Pancreas (tissue), 10 donors: ENCODE measurements around the gene CPED1. TPM values are rescaled to one million over a fixed set of nuclear protein-coding genes. Genes with fewer than 3 reads are reported as not detected.
"Not testable (repeated sequence)": the region's sequence is repeated elsewhere in the genome, so short reads cannot be mapped to it uniquely, and the experiment has no call there.

Source experiments
- ATAC-seq, 4 donors: fragments of 200-7000 bp; cut with Tn5 transposase; one replicate each; pipeline versions ENCODE4 v1.8.0 to v1.9.1; 2020; ENCODE audit warnings: mild to moderate bottlenecking in 4 of 4, moderate library complexity in 4 of 4
- DNase-seq, 6 donors: peaks; one replicate each; pipeline ENCODE4 v3.0.0-alpha.2; 2020
- FAIRE-seq: peaks from 2 replicates; lab custom pipeline; 2012; peaks lifted over from hg19 to GRCh38; lab: Jason Lieb, UNC
- H3K27ac ChIP-seq, 4 donors: fragments of 200-600 bp; sonication (generic); 1 replicate in 3 of 4; 2 replicates in 1 of 4; pipeline versions ENCODE4 v1.5.0 to v1.8.0; 2020
- H3K27me3 ChIP-seq, 4 donors: fragments of 200-600 bp; one replicate each; pipeline ENCODE4 v1.8.0; 2021
- H3K36me3 ChIP-seq, 3 donors: fragments of 200-600 bp; sonication (generic) in 1 of 3; one replicate each; pipeline versions ENCODE4 v1.5.0 to v1.8.0; 2020 to 2021
- H3K4me1 ChIP-seq, 3 donors: fragments of 200-600 bp; one replicate each; pipeline ENCODE4 v1.8.0; 2021
- H3K4me3 ChIP-seq, 4 donors: fragments of 200-600 bp; sonication (generic) in 2 of 4; one replicate each; pipeline versions ENCODE4 v1.5.0 to v1.8.0; 2020 to 2021
- H3K9me3 ChIP-seq, 4 donors: fragments of 200-600 bp; one replicate each; pipeline ENCODE4 v1.8.0; 2021
- CTCF ChIP-seq, 4 donors: fragments of 200-600 bp; sonication (generic) in 3 of 4; IDR thresholded peaks; one replicate each; pipeline versions ENCODE4 v1.5.0 to v1.8.0; 2021; ENCODE audit warnings: antibody characterized with exemption in 4 of 4
- WGBS, 2 donors: extraction: QIAGEN DNeasy Blood & Tissue Kit; methylation state at CpG; one replicate each; pipeline ENCODE4 v1.1.7; 2013; 5-methylcytosine and 5-hydroxymethylcytosine counted together
- intact Hi-C, 3 donors: fragments of 100-400 bp; cut with DNase I; formaldehyde crosslinking; loops; one replicate each; pipeline versions ENCODE4 v1.11.1 to v1.14.2; 2022
- polyA plus RNA-seq, 2 donors: library from polyadenylated mRNA; stranded (reverse); fragments of 200-250 nt; gene quantifications; one replicate each; pipeline ENCODE4 v1.2.3, GENCODE V29; 2013
- total RNA-seq, 6 donors: library from RNA; stranded (reverse); fragmentation: NEBNext Ultra II Directional in 4 of 6; extraction: Animal tissue kit (Norgen Biotek cat#: 25700) in 4 of 6; gene quantifications; one replicate each; pipeline versions ENCODE4 v1.2.1 to v1.2.4, GENCODE V29; 2021 to 2023
- donor health status: healthy with polysubstance abuse.
- donor health status: DM: no; HTN: no; CAD: no; lungs with moderate emphysema.
- donor health status: DM: no; HTN: no; CAD: no.
- donor health status: control.
- donor health status: control.
- donor health status: Bipolar disorder and iron deficiency.
- donor health status: DM: yes; HTN: yes; CAD: no.
- donor health status: DM: no; HTN: no; CAD: no.
- donor health status: DM: no; HTN: no; CAD: no.
- donor health status: DM: yes; HTN: yes; CAD: no.

Gene CPED1
- total and polyA plus RNA-seq, 8 donors = 0.57 to 6.1 (median 1.3) TPM

DNA sequence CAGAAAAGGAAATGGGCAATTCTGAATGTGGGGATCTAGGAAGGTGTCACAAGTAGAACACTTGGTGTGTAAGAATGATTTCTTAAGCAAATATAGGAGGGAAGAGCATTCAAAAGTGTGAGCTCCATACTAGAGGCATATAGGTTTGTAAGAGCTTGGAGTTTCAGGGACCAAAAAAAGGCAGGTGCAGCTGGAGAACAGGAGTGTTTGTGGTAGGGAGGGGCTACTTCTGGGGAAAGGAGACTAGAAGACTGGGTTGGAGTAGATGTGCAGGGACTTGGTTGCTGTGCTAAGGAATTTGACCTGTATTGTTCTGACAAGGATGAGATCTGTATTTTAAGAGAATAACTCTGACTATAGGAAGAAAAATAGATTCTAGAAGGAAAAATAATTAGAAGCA lies 46.4 kb downstream of the CPED1 start:
- Histone ChIP-seq H3K27me3 (no peaks in the 10 kb centered on the region), H3K9me3 (no peaks in the 10 kb centered on the region), H3K36me3 (no peaks in the 10 kb centered on the region), H3K27ac (no peak overlapping the region), H3K4me1 (no peaks in the 10 kb centered on the region), H3K4me3 (no peak overlapping the region)
- intact Hi-C loops = no loop called here
- no peak for DNase-seq
- no peak for FAIRE-seq
- no peak for ATAC-seq
- no peak for TF ChIP-seq CTCF (IDR thresholded peaks at IDR 0.05)

GRCh38 chr7:121036776-121037175 lies 48.3 kb downstream of the CPED1 start:
- H3K27me3 ChIP-seq, DNase-seq, ATAC-seq, H3K9me3 ChIP-seq, intact Hi-C loops, FAIRE-seq, H3K4me1 ChIP-seq, H3K27ac ChIP-seq, H3K36me3 ChIP-seq, H3K4me3 ChIP-seq: not testable (repeated sequence)

GRCh38 chr7:121037329-121037728 lies 48.8 kb downstream of the CPED1 start:
- H3K4me1 ChIP-seq, DNase-seq, H3K9me3 ChIP-seq, H3K27ac ChIP-seq, FAIRE-seq, H3K36me3 ChIP-seq, H3K27me3 ChIP-seq, ATAC-seq, H3K4me3 ChIP-seq, intact Hi-C loops: not testable (repeated sequence)
- 72 to 80% methylated on average over 2 of the region's 2 CpGs for WGBS, 2 donors

DNA sequence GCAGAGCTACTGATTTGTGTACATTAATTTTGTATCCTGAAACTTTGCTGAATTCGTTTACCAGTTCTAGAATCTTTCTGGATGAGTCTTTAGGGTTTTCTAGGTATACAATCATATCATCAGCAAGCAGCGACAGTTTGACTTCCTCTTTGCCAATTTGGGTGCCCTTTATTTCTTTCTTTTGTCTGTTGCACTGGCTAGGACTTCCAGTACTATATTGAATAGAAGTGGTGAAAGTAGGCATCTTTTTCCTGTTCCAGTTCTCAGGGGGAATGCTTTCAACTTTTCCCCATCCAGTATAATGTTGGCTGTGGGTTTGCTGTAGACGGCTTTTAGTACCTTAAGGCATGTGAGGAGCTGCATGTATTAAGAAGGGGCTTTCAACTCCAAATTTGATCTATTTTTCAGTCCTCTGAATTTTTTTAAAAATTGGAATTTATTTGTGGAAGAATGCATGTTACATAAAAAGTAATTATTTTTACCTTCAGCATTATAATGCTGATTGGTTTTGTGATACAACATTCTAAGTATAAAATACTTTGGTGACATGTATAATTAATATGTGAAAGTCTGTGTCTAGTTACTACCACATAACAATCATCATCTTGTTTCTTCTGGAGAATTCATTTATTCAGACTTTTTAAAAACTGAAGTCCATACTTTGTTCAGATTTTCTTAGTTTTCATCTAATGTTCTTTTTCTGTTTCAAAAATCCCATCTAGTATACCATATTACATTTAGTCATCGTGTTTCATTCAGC lies 49.6 kb downstream of the CPED1 start:
- intact Hi-C loops = no loop called here
- no peak overlapping the region for H3K4me3 ChIP-seq
- TF ChIP-seq CTCF (IDR thresholded peaks at IDR 0.05) = no peak
- no peak overlapping the region for H3K27ac ChIP-seq
- ATAC-seq = no peak
- no peaks in the 10 kb centered on the region for H3K4me1 ChIP-seq
- no peaks in the 10 kb centered on the region for H3K27me3 ChIP-seq
- 61 to 74% methylated on average over 4 of the region's 4 CpGs for WGBS, 2 donors
- no peak for DNase-seq
- H3K36me3 ChIP-seq = no peaks in the 10 kb centered on the region
- no peaks in the 10 kb centered on the region for H3K9me3 ChIP-seq
- FAIRE-seq = no peak

DNA sequence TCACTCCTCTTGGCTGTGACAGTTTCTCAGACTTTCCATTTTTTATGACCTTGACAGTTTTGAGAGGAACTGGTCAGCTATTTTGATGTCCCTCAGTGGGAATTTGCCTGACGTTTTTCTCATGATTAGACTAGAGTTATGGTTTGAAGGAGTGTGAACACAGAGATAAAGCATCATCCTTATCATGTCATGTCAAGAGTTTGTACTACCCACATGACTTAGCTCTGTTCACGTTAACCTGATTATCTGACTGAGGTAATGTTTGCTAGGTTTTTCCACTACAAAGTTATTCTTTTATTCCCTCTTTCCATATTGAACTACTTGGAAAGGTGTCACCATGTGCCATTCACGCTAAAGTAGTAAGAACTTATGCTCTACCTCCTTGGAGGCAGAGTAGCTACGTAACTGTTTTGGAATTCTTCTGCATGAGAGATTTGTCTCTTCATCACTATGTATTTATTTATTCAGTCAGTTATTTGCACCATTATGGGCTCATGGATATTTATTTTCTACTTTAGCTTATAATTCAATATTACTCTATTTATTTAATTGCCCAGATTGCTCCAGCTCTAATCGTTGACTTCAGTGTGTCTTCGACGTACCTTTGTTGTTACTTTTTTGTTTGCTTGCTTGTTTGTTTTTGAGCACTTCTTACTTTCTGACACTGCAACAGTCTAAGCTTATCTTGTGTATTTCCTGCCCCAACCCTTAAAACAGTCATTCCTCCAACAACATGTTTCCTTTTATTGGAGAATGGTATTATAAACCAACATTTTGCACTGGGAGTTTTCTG lies 50.4 kb downstream of the CPED1 start:
- Histone ChIP-seq H3K27ac (no peak overlapping the region), H3K4me1 (no peaks in the 10 kb centered on the region), H3K9me3 (no peaks in the 10 kb centered on the region), H3K36me3 (no peaks in the 10 kb centered on the region), H3K4me3 (no peak overlapping the region), H3K27me3 (no peaks in the 10 kb centered on the region)
- ATAC-seq (no peak), FAIRE-seq (no peak), DNase-seq (no peak)
- whole genome bisulfite sequencing, 2 donors = 46 to 55% methylated on average over 7 of the region's 7 CpGs
- intact Hi-C loops = no loop called here
- no peak for TF ChIP-seq CTCF (IDR thresholded peaks at IDR 0.05)

DNA sequence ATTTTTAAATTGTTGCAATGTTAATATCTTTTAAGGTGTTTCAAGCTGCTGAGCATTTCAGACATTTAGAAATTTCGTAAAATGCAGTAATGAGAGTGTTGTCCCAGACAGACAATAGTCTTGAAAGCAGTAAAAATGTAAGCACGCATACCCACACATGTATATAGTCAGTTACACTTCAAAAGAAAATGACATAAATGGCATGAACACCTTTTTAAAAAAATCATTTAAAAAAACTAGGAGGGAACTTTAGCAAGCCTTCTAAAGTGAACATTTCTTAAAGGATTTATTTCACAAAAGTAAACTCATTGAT lies 51.0 kb downstream of the CPED1 start:
- intact Hi-C loops = no loop called here

More for the DNA sequence above, 51.0 kb downstream of the CPED1 start:
- no peak for TF ChIP-seq CTCF (IDR thresholded peaks at IDR 0.05)
- ATAC-seq (no peak), DNase-seq (no peak), FAIRE-seq (no peak)
- Histone ChIP-seq H3K4me3 (no peak overlapping the region), H3K27me3 (no peaks in the 10 kb centered on the region), H3K9me3 (no peaks in the 10 kb centered on the region), H3K36me3 (no peaks in the 10 kb centered on the region), H3K27ac (no peak overlapping the region), H3K4me1 (no peaks in the 10 kb centered on the region)
- WGBS, 2 donors = 70 to 82% methylated on average over 2 of the region's 2 CpGs
